ENCODE measurements around the gene ZSWIM7. TPM values are rescaled to one million over a fixed set of nuclear protein-coding genes. Genes with fewer than 3 reads are reported as not detected.
"Not testable (repeated sequence)": the region's sequence is repeated elsewhere in the genome, so short reads cannot be mapped to it uniquely, and the experiment has no call there.

The ZSWIM7 gene
- polyA plus RNA-seq, 1 donor: 58.0 TPM

GRCh38 chr17:16001226-16001897 is 1.9 kb upstream of the ZSWIM7 start:
- DNase-seq: no peak

DNA sequence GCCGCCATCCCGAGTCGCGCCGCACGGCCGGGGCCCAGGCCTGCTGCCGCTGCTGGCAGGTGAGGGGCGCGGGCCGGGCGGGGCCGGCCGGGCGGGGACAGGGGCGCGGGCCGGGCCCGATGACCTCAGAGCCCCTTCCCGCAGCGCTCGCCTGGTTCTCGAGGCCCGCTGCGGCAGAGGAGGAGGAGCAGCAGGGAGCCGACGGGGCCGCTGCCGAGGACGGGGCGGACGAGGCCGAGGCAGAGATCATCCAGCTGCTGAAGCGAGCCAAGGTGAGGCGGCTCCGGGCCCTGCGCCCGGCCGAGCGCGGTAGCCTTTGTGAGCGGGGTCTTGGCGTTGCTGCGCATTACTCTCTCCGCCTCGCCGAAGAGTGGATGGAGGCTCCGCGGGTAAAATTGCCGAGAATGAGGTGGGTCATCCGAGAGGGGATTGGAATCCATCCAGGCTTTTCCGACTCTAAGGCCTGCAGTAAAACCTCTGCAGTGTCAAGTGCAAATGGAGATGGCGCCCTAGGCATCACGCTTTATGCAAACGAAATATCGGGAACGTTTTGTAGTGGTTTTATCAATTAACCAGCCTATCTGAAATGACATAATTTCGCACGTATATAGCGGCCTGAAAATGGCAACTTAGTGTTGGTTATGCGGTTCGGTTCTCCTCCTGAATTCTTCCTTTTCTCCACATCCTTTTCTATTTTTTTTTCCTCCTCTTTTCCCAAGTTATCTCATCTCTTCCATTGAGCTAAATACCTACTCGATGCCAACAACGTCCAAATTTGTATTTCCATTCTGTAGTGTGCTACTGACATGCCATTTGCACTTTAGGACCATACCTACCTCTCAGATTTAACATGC is 697 bp upstream of the ZSWIM7 start:
- peak; percentile 35 for DNase-seq

DNA sequence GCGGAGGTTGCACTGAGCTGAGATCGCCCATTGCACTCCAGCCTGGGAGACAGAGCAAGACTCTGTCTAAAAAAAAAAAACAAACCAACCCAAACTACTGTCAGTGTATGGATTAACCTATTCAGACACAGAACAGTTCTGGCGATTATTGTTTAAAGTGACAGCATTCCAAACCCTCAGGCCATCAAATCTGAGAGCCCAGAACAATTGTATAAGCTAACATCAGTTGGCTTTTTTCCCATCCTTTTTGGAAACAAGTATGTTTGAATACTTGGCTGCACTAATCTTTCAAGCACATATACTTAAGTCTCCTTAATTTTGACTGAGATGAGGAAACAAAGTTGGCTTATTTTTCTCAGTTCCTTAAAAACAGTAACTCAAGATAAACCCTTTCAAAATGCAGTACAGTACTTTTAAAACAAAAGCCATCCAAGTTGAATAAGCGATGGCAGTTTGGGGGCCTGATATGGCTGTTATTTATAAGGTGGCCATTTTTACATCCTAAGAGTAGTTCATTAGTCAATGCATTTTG is 1.4 kb downstream of the ZSWIM7 start:
- no peak for DNase-seq

DNA sequence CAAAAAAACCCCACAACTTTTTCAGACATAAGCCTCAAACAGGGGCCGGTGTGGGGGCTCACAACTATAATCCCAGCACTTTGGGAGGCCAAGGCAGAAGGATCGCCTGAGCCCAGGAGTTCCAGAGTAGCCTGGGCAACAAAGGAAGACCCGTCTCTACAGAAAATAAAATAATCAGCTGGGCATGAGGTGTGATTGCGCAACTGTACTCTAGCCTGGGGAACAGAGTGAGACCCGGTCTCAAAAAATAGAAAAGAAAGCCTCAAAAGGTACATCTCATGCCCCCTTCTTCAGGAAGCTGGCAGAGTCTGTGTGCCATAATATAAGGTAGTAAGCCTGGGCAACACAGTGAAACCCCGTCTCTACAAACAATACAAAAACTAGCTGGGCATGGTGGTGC is 3.2 kb downstream of the ZSWIM7 start:
- no peak for DNase-seq

DNA sequence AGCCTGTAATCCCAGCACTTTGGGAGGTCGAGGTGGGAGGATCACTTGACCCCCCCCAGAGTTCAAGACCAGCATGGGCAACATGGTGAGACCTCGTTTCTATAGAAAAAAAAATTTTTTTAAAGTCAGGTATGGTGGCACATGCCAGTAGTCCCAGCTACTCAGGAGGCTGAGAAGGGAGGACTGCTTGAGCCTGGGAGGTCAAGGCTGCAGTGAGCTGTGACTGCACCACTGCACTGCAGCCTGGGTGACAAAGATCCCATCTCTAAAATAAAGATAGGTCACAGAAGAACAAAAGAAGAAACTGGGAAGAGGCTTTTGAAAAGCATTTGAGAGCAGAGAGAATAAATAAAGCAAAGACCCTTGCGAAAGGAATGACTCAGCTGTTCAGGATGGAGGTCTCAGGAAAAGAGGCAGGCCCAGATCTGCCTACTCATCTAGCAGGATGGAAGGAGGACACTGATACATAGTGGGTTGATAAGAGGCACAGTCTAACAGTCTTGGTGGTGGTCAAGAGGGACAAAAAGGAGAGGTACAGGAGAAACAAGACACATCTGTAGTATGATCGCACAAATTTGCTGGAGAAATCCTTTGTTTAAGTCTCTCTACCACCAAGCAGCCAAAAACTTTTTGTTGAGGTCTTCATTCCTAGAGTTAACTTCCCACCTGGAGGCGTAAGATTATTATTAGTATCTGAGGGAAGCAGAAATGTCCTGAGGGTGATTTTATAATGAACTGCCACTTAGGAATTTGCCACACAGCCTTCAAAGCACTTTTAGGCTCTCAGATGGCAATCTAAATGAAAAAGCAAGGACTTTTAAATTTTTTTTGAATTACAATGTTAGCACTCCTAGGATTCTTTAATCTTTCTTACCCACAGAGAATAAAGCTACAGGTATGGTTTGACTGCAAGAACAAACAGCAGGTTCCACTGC is 17.6 kb downstream of the ZSWIM7 start:
- no peak for DNase-seq

DNA sequence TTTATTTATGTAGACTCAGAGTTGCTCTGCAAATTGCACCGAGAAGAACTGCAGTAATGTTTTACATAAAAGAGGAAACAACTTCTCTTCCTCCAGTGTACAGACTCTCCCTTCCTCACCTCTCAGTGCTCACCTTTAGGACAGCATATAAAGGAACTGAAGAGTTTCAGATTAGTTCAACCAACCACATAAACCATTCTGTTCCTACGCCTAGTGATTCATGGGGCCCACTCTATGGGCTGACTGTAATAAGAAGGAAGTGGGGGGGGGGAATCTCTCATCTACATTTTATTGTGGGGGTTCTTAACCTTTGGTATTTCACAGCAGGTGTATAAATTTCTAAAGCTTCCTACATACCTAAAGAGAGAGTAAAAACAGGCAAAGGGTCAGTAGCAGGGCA is 18.3 kb downstream of the ZSWIM7 start:
- DNase-seq: no peak

- DNase-seq: not testable (repeated sequence)
Observed at GRCh38 chr17:15979013-15979412, 20.5 kb downstream of the ZSWIM7 start.

DNA sequence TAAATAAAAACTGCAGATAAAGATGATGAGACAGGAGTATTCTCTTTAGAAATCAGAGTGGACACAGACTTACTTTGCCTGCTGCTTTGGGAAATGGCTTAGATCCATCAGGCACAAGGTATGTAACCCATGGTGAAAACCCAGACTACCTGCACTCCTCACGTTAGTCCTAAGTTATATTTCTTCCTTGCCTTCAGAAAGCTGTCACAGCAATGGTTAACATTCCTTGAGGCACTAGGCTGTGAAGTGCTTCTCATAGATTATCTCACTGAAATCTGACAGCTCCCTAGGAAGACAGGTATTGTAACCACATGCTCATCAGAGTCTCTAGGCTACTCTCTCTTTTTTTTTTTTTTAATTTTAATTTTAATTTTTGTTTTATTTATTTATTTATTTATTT is 20.9 kb downstream of the ZSWIM7 start:
- no peak for DNase-seq

- DNase-seq: no peak
Observed at GRCh38 chr17:15977894-15978293, 21.6 kb downstream of the ZSWIM7 start.

GRCh38 chr17:15973834-15974233 is 25.7 kb downstream of the ZSWIM7 start:
- no peak for DNase-seq

DNA sequence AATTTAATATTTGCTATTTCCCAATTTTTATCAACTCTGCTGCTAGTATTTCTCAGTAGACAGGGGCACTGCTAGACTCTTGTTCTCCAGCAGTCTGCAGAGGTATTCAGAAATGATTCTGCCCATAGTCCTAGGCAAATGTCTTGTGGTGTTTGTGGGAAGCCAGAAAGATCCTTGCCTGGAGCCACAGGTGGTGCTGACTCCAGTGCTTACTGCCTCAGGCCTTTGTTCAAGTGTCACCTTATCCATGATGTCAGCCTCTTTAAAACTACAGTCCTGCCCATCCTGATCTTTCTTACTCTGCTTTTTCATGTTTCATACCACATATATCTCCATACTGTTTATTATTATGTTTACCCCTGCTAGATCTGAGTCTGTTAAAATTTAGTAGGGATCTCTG is 26.5 kb downstream of the ZSWIM7 start:
- no peak for DNase-seq

DNA sequence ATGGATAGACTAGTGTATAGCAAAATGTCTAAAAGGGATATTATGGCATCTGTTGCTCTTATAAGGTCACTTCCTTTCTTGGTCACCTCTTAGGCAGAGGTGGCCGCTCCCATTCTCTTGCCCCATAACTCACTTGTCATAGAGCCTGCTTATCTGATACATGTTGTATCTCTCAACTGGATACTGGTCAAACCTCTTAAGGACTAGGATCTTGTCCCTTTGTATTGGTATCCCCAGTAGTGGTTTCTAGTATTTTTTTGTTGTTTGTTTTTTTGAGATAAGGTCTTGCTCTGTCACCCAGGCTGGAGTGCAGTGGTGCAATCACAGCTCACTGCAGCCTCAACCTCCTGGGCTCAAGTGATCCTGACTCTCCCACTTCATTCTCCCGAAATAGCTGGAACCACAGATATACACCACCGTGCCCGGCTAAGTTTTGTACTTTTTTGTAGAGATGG is 27.0 kb downstream of the ZSWIM7 start:
- no peak for DNase-seq

- no peak for DNase-seq
Observed at GRCh38 chr17:15971882-15972281, 27.6 kb downstream of the ZSWIM7 start.

DNA sequence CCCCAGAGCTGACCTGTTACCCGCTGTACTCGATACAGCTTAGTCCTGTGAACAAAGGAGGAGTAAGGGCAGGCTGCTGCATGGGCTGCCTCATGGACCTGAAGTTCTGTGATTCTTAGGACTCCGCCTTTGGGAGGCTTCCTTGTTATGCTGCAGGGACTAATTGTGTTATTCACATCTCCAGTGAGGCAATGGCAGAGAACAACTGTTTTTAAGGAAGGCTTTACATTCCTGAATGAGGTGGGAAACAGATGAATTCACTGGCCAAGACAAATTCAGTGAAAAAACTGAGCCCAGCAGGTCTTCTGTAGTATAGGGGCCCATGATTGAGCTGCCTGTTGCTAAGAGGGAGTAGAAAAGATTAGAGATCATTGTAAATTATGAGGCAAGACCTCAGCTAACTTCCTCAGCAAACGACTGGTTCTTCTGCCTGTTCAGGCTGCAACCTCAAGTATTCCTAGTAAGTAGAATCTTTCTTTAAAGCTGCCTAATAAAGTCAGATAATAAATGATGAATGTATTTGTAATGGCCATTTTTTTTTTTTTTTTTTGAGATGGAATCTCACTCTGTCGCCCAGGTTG is 28.3 kb downstream of the ZSWIM7 start:
- DNase-seq: no peak

GRCh38 chr17:15970500-15970899 is 29.0 kb downstream of the ZSWIM7 start:
- DNase-seq: no peak

DNA sequence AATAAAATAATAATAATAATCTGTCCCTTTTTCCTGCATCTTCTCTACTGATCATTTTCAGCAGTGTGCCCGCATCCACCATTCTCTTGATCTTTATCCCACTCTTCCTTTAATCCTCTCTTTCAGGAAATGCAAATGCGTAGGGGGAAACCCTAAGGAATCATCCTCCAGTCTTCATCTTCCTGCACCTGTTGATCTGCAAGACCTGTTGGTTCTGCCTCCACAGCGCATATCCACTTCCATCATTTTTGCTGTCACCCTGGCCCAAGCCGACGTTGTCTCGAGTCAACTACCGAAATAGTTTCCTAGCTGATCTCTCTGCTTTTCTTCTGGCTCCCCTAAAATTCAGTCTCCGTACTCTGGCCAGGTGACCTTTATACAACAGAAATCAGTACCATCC is 30.0 kb downstream of the ZSWIM7 start:
- DNase-seq: no peak

GRCh38 chr17:15967706-15968399 is 31.7 kb downstream of the ZSWIM7 start:
- DNase-seq: no peak

GRCh38 chr17:15966879-15967248 is 32.6 kb downstream of the ZSWIM7 start:
- DNase-seq: no peak

GRCh38 chr17:15966183-15966878 is 33.2 kb downstream of the ZSWIM7 start:
- no peak for DNase-seq

GRCh38 chr17:15965528-15965927 is 34.0 kb downstream of the ZSWIM7 start:
- no peak for DNase-seq

Measured in left kidney (tissue), 2 donors.